ENCODE measurements around the gene STYXL2.

The STYXL2 gene

DNA sequence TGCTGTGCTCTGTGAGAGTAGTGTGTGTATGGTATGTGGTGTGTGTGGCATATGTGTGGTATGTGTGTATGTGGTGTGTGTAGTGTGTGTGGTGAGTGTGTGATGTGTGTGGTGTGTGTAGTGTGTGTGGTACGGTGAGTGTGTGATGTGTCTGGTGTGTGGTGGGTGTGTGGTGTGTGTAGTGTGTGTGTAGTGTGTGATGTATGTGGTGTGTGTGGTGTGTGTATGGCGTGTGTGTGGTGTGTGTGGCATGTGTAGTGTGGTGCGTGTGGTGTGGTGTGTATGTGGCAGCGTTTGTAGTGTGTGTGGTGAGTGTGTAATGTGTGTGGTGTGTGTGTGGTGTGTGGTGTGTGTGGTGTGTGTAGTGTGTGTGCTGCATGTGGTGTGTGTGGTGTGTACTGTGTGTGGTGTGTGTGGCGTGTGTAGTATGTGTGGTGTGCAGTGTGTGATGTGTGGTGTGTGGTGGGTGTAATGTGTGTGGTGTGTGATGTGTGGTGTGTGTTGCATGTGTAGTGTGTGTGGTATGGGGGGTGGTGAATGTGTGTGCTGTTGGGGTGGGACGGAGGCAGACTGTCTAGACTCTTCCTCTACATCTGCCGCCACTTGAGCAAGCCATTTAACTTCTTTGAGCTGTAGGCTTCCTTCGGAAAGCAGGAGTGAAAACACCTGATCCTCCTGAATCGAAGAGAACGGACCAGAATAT lies 37.2 kb upstream of the STYXL2 start:
- TF ChIP-seq TARDBP (IDR thresholded peaks at IDR 0.05) (no peak), SP1 (IDR thresholded peaks at IDR 0.05) (no peak), FOXM1 (IDR thresholded peaks at IDR 0.05; ENCODE audit: borderline replicate concordance) (no peak), ARNT (IDR thresholded peaks at IDR 0.05) (no peak), SUZ12 (IDR thresholded peaks at IDR 0.05) (no peak), ZNF384 (IDR thresholded peaks at IDR 0.05) (no peak), FOXA1 (IDR thresholded peaks at IDR 0.05) (no peak), L3MBTL2 (conservative IDR thresholded peaks at IDR 0.05) (no peak)
- TF ChIP-seq, protein P1, sequence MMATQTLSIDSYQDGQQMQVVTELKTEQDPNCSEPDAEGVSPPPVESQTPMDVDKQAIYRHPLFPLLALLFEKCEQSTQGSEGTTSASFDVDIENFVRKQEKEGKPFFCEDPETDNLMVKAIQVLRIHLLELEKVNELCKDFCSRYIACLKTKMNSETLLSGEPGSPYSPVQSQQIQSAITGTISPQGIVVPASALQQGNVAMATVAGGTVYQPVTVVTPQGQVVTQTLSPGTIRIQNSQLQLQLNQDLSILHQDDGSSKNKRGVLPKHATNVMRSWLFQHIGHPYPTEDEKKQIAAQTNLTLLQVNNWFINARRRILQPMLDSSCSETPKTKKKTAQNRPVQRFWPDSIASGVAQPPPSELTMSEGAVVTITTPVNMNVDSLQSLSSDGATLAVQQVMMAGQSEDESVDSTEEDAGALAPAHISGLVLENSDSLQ (IDR thresholded peaks at IDR 0.05): no peak
- DNase-seq (ENCODE audit: extremely low spot score): no peak
- POLR2A ChIA-PET: interaction anchor here (1.0 kb wide), 1 partner anchor 13 kb away, joined by 5 read pairs; no protein-coding TSS in a partner anchor
- CTCF ChIA-PET: interaction anchor here (0.5 to 6.6 kb wide), 8 partner anchors 13 to 1607 kb away, joined by 3 to 163 read pairs (median 4); partner anchors contain the start of gene POU2F1

DNA sequence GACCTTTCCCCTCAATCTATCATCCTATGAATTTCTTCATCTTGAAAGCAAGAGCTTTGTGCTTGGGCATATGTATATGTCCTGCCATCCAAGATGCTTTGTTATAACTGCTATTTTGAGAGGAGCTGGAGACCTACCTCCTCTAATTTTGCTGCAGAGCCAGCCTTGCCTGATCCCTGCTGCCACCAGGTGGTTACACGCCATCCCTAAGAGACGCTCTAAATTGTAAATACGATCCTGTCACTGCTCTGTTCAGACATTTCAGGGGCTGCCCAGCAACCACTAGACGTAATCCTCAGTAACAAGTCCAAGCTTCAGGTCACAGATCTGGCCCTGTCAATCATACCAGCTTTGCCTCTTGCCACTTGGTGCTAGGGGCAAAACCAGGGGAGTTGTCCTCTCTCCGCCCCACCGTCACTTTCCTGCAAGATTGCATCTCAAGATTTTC lies 36.6 kb upstream of the STYXL2 start:
- POLR2A ChIA-PET: interaction anchor here (1.0 kb wide), 1 partner anchor 13 kb away, joined by 5 read pairs; no protein-coding TSS in a partner anchor
- TF ChIP-seq, protein P1 (IDR thresholded peaks at IDR 0.05): peak; percentile 87
- TF ChIP-seq CTBP1 (IDR thresholded peaks at IDR 0.05; ENCODE audit: borderline replicate concordance) (no peak), ELF4 (IDR thresholded peaks at IDR 0.05) (no peak)
- CTCF ChIA-PET: interaction anchor here (0.5 to 6.6 kb wide), 7 partner anchors 13 to 1608 kb away, joined by 3 to 163 read pairs (median 3); partner anchors contain the start of gene POU2F1
- DNase-seq (ENCODE audit: extremely low spot score): peak; percentile 62

GRCh38 chr1:167059045-167059808 lies 34.6 kb upstream of the STYXL2 start:
- peak; percentile 77 for DNase-seq (ENCODE audit: extremely low spot score)
- TF ChIP-seq ZNF384 (IDR thresholded peaks at IDR 0.05) (no peak), HDGF (IDR thresholded peaks at IDR 0.05; ENCODE audit: borderline replicate concordance) (no peak), LEF1 (IDR thresholded peaks at IDR 0.05; ENCODE audit: borderline replicate concordance) (no peak), NFRKB (IDR thresholded peaks at IDR 0.05) (no peak), ELF4 (IDR thresholded peaks at IDR 0.05) (no peak), FOXA1 (IDR thresholded peaks at IDR 0.05) (no peak), FOXK2 (IDR thresholded peaks at IDR 0.05) (no peak), FOXM1 (IDR thresholded peaks at IDR 0.05; ENCODE audit: borderline replicate concordance) (no peak), CTBP1 (IDR thresholded peaks at IDR 0.05; ENCODE audit: borderline replicate concordance) (no peak), ARNT (IDR thresholded peaks at IDR 0.05) (no peak), TARDBP (IDR thresholded peaks at IDR 0.05) (no peak), SP1 (IDR thresholded peaks at IDR 0.05) (no peak), SUZ12 (IDR thresholded peaks at IDR 0.05) (no peak), BHLHE40 (IDR thresholded peaks at IDR 0.05; ENCODE audit: borderline replicate concordance) (no peak), L3MBTL2 (conservative IDR thresholded peaks at IDR 0.05) (no peak)
- TF ChIP-seq, protein P1 (IDR thresholded peaks at IDR 0.05): no peak
- ChIA-PET POLR2A (interaction anchor here (0.6 to 1.6 kb wide), 5 partner anchors 146 to 220 kb away, joined by 3 to 7 read pairs (median 6); partner anchors contain the start of genes POGK and TADA1), CTCF (interaction anchor here (0.6 to 6.6 kb wide), 13 partner anchors 15 to 1457 kb away, joined by 3 to 163 read pairs (median 3); no protein-coding TSS in a partner anchor)

GRCh38 chr1:167059809-167060107 lies 34.1 kb upstream of the STYXL2 start:
- ChIA-PET CTCF (interaction anchor here (0.6 to 6.6 kb wide), 10 partner anchors 15 to 1458 kb away, joined by 3 to 163 read pairs (median 3); no protein-coding TSS in a partner anchor), POLR2A (interaction anchor here (0.6 to 1.5 kb wide), 4 partner anchors 146 to 221 kb away, joined by 3 to 7 read pairs (median 4); partner anchors contain the start of genes POGK and TADA1)
- DNase-seq (ENCODE audit: extremely low spot score): no peak
- no peak for TF ChIP-seq SP1 (IDR thresholded peaks at IDR 0.05)
- TF ChIP-seq ZNF384 (IDR thresholded peaks at IDR 0.05): no peak
- no peak for TF ChIP-seq CTBP1 (IDR thresholded peaks at IDR 0.05; ENCODE audit: borderline replicate concordance)
- TF ChIP-seq, protein P1 (IDR thresholded peaks at IDR 0.05): no peak
- no peak for TF ChIP-seq HDGF (IDR thresholded peaks at IDR 0.05; ENCODE audit: borderline replicate concordance)
- no peak for TF ChIP-seq ELF4 (IDR thresholded peaks at IDR 0.05)
